ENCODE measurements around the gene SNRPE. TPM values are rescaled to one million over a fixed set of nuclear protein-coding genes. Genes with fewer than 3 reads are reported as not detected.

SNRPE gene
- total and polyA plus RNA-seq, 2 experiments from 2014 or later = 99.3 to 904 TPM

- TF ChIP-seq REST (IDR thresholded peaks at IDR 0.05; ENCODE audit: unreplicated experiment) (no peak), EZH2phosphoT487 (IDR thresholded peaks at IDR 0.05; ENCODE audit: unreplicated experiment) (no peak), NANOG (IDR thresholded peaks at IDR 0.05; ENCODE audit: borderline replicate concordance) (no peak)
Measured at GRCh38 chr1:203823306-203823705, 38.1 kb upstream of the SNRPE start (continued).

GRCh38 chr1:203826175-203826574 lies 35.2 kb upstream of the SNRPE start:
- H3K79me2 ChIP-seq (replicated peaks; ENCODE audit: insufficient read depth) = peaks cover 46% of the 10 kb centered on the region
- H3K4me1 ChIP-seq (ENCODE audit: insufficient read depth) = no peaks in the 10 kb centered on the region
- H3K36me3 Mint-ChIP-seq (ENCODE audit: low read depth) = peaks cover 85% of the 10 kb centered on the region
- no peak overlapping the region for H3K27ac Mint-ChIP-seq
- H3K36me3 ChIP-seq (ENCODE audit: insufficient read depth) = peaks cover 45% of the 10 kb centered on the region
- H3K4me3 Mint-ChIP-seq = no peak overlapping the region
- H3K4me3 ChIP-seq = no peak overlapping the region
- H3K4me2 ChIP-seq = no peak overlapping the region
- peaks cover 25% of the 10 kb centered on the region for H4K20me1 ChIP-seq (replicated peaks; ENCODE audit: insufficient read depth)
- H2AFZ ChIP-seq = no peak overlapping the region
- no peak for DNase-seq (ENCODE audit: low spot score)
- no peak overlapping the region for H3K27ac ChIP-seq (ENCODE audit: low read depth)
- no peaks in the 10 kb centered on the region for H3K9me3 Mint-ChIP-seq
- H3K27me3 Mint-ChIP-seq (ENCODE audit: insufficient read depth, low read depth, poor library complexity) = peaks cover 2% of the 10 kb centered on the region
- no peaks in the 10 kb centered on the region for H3K9me2 ChIP-seq (ENCODE audit: insufficient read depth)
- no peaks in the 10 kb centered on the region for H3K4me1 Mint-ChIP-seq
- no peak for ATAC-seq
- no peaks in the 10 kb centered on the region for H3K27me3 ChIP-seq (ENCODE audit: insufficient read depth)
- H3F3A ChIP-seq (replicated peaks; ENCODE audit: low read depth) = no peaks in the 10 kb centered on the region
- TF ChIP-seq CTCF (conservative IDR thresholded peaks at IDR 0.05; ENCODE audit: low read depth in 2 of 2) (no peak), NANOG (IDR thresholded peaks at IDR 0.05; ENCODE audit: borderline replicate concordance) (no peak), REST (IDR thresholded peaks at IDR 0.05; ENCODE audit: unreplicated experiment) (no peak), ZNF114 (CRISPR knock-in tag; IDR thresholded peaks at IDR 0.05) (no peak), ZNF331 (CRISPR knock-in tag; IDR thresholded peaks at IDR 0.05; ENCODE audit: low read depth) (no peak), POLR2AphosphoS5 (IDR thresholded peaks at IDR 0.05; ENCODE audit: low read depth) (no peak), ZNF462 (CRISPR knock-in tag; IDR thresholded peaks at IDR 0.05) (no peak), CREB1 (CRISPR knock-in tag; IDR thresholded peaks at IDR 0.05; ENCODE audit: low read depth) (no peak), EZH2 (IDR thresholded peaks at IDR 0.05; ENCODE audit: low read depth, unreplicated experiment) (no peak), EZH2phosphoT487 (IDR thresholded peaks at IDR 0.05; ENCODE audit: unreplicated experiment) (no peak)
